HepG2 (cell line): ENCODE data around the gene SDC4. TPM values are rescaled to one million over a fixed set of nuclear protein-coding genes. Genes with fewer than 3 reads are reported as not detected.

Experiments
- AFF4 ChIP-seq: sonication (generic); formaldehyde crosslinking; IDR thresholded peaks from 2 replicates; pipeline ENCODE4 v1.4.0; 2020; ENCODE audit warnings: missing genetic modification reagents
- CAMTA2 ChIP-seq: sonication (generic); formaldehyde crosslinking; IDR thresholded peaks from 2 replicates; pipeline ENCODE4 v1.4.0; 2020; ENCODE audit warnings: mild to moderate bottlenecking, missing genetic modification reagents, borderline replicate concordance
- CHD4 ChIP-seq: fragments of 200-600 bp; sonication (generic); IDR thresholded peaks from 2 replicates; pipeline ENCODE4 v1.7.0; 2017; ENCODE audit warnings: mild to moderate bottlenecking, low read length, borderline replicate concordance
- GTF2F1 ChIP-seq: fragments of 150-350 bp; IDR thresholded peaks from 2 replicates; pipeline ENCODE4 v1.6.1; 2014; ENCODE audit warnings: low read length
- HMG20B ChIP-seq: conservative IDR thresholded peaks from 2 replicates; pipeline ENCODE4 v1.6.1; 2016; ENCODE audit warnings: missing genetic modification reagents, missing compliant biosample characterization
- JUN ChIP-seq: sonication (generic); formaldehyde crosslinking; IDR thresholded peaks from 2 replicates; pipeline ENCODE4 v1.4.0; 2020; ENCODE audit warnings: mild to moderate bottlenecking, missing genetic modification reagents
- MXD4 ChIP-seq: IDR thresholded peaks from 2 replicates; pipeline ENCODE4 v1.6.1; 2016; ENCODE audit warnings: mild to moderate bottlenecking, missing biosample characterization, missing genetic modification reagents
- NFAT5 ChIP-seq: sonication (generic); formaldehyde crosslinking; IDR thresholded peaks from 2 replicates; pipeline ENCODE4 v1.4.0; 2020; ENCODE audit warnings: missing genetic modification reagents
- NFKBIZ ChIP-seq: IDR thresholded peaks from 2 replicates; pipeline ENCODE4 v1.6.1; 2018; ENCODE audit warnings: missing genetic modification reagents, missing compliant biosample characterization
- TCF7 ChIP-seq: sonication (generic); IDR thresholded peaks from 2 replicates; pipeline ENCODE4 v1.6.1; 2016; ENCODE audit warnings: antibody characterized with exemption, low read depth
- ZBTB1 ChIP-seq: sonication (generic); formaldehyde crosslinking; IDR thresholded peaks from 2 replicates; pipeline ENCODE4 v1.4.0; 2020; ENCODE audit warnings: missing genetic modification reagents, borderline replicate concordance
- ZBTB25 ChIP-seq: IDR thresholded peaks from 2 replicates; pipeline ENCODE4 v1.6.1; 2018; ENCODE audit warnings: missing genetic modification reagents
- ZNF124 ChIP-seq: sonication (generic); formaldehyde crosslinking; IDR thresholded peaks from 2 replicates; pipeline ENCODE4 v1.4.0; 2020; ENCODE audit warnings: missing genetic modification reagents
- ZNF138 ChIP-seq: sonication (generic); formaldehyde crosslinking; IDR thresholded peaks from 2 replicates; pipeline ENCODE4 v1.5.0; 2020; ENCODE audit warnings: mild to moderate bottlenecking, low read depth, missing genetic modification reagents
- ZNF180 ChIP-seq: sonication (generic); formaldehyde crosslinking; IDR thresholded peaks from 2 replicates; pipeline ENCODE4 v1.4.0; 2020; ENCODE audit warnings: low read depth, missing genetic modification reagents, borderline replicate concordance
- ZNF503 ChIP-seq: sonication (generic); formaldehyde crosslinking; IDR thresholded peaks from 2 replicates; pipeline ENCODE4 v1.4.0; 2020; ENCODE audit warnings: missing genetic modification reagents
- ZNF598 ChIP-seq: sonication (generic); formaldehyde crosslinking; IDR thresholded peaks from 2 replicates; pipeline ENCODE4 v1.5.1; 2020; ENCODE audit warnings: mild to moderate bottlenecking, missing genetic modification reagents, borderline replicate concordance
- ZNF790 ChIP-seq: sonication (generic); formaldehyde crosslinking; IDR thresholded peaks from 2 replicates; pipeline ENCODE4 v1.8.0; 2022; ENCODE audit warnings: missing genetic modification reagents, mild to moderate bottlenecking, borderline replicate concordance
- polyA plus RNA-seq, 8 experiments: library from polyadenylated mRNA; depleted of rRNA in 3 of 8; stranded (reverse) in 7 of 8; unstranded in 1 of 8; fragments of >200 nt; fragmentation: Illumina TruSeq in 4 of 8; extraction: Trizol in 4 of 8; gene quantifications; 2 replicates each; pipeline versions ENCODE4 v1.2.1 to v1.2.3, GENCODE V29; 2011 to 2016; ENCODE audit warnings: low read depth in 4 of 8, missing spikeins in 1 of 8, mixed read lengths in 1 of 8; ENCODE audit not compliant: insufficient read depth in 1 of 8
- total RNA-seq, 5 experiments: library from RNA; depleted of rRNA; stranded (reverse); fragments of >200 nt; fragmentation: Illumina TruSeq; extraction: Trizol; gene quantifications; 2 replicates each; pipeline ENCODE4 v1.2.3, GENCODE V29; 2016; ENCODE audit warnings: low read depth in 1 of 5

Gene SDC4
- total and polyA plus RNA-seq, 2 of the 13 experiments (the other 11 are each of a cell fraction or from before 2014, with no cell fraction given) = 49.0 to 65.1 TPM

GRCh38 chr20:45358282-45359068, 10.3 kb upstream of the SDC4 start (continued):
- no peak for TF ChIP-seq ZNF503 (CRISPR knock-in tag)
- peak; percentile 41; the same call in 1 of the 2 replicates for TF ChIP-seq ZBTB25 (CRISPR knock-in tag)
- no peak for TF ChIP-seq TCF7
- TF ChIP-seq ZNF598 (CRISPR knock-in tag) = no peak
- no peak for TF ChIP-seq CAMTA2 (CRISPR knock-in tag)
- no peak; the same call in 1 of the 2 replicates for TF ChIP-seq NFKBIZ (CRISPR knock-in tag)
- no peak for TF ChIP-seq HMG20B
- no peak for TF ChIP-seq AFF4 (CRISPR knock-in tag)
- TF ChIP-seq JUN (CRISPR knock-in tag) = no peak
- TF ChIP-seq ZBTB1 = no peak
- TF ChIP-seq ZNF180 = no peak
- no peak for TF ChIP-seq ZNF124
- TF ChIP-seq GTF2F1 = no peak
- TF ChIP-seq ZNF138 = no peak
- no peak; the same call in 1 of the 2 replicates for TF ChIP-seq MXD4 (CRISPR knock-in tag)
- TF ChIP-seq NFAT5 (CRISPR knock-in tag) = no peak
- TF ChIP-seq CHD4 = 0 out of 2 replicates have a peak, but pooled peaks have one; percentile 74
- TF ChIP-seq ZNF790 (CRISPR knock-in tag) = no peak
